Stomach (tissue), 4 donors: ENCODE data around the gene TBC1D25.

Source experiments
- CTCF ChIP-seq, 7 experiments: fragments of 450-650 bp in 4 of 7; fragments of 200-600 bp in 3 of 7; sonication (generic) in 3 of 7; IDR thresholded peaks; one replicate each; pipeline ENCODE4 v1.5.1; 2016 to 2019; ENCODE audit warnings: antibody characterized with exemption in 7 of 7, control low read depth in 2 of 7, mild to moderate bottlenecking in 1 of 7
- EP300 ChIP-seq: sonication (generic); formaldehyde crosslinking; IDR thresholded peaks from one replicate; pipeline ENCODE4 v1.6.1; 2017; ENCODE audit warnings: antibody characterized with exemption
- POLR2A ChIP-seq, 4 donors: fragments of 450-650 bp; IDR thresholded peaks; one replicate each; pipeline ENCODE4 v1.6.1; 2016; ENCODE audit warnings: antibody characterized with exemption in 4 of 4, control low read depth in 2 of 4, mild to moderate bottlenecking in 1 of 4, moderate library complexity in 1 of 4
- POLR2AphosphoS5 ChIP-seq, 3 donors: sonication (generic); formaldehyde crosslinking; IDR thresholded peaks; one replicate each; pipeline ENCODE4 v1.6.1; 2016; ENCODE audit warnings: antibody characterized with exemption in 3 of 3

- no peak for TF ChIP-seq CTCF (IDR thresholded peaks at IDR 0.05)
- TF ChIP-seq EP300, result no peak
- TF ChIP-seq POLR2A (IDR thresholded peaks at IDR 0.05), result no peak
- TF ChIP-seq POLR2AphosphoS5 (IDR thresholded peaks at IDR 0.05), result no peak
Measured at GRCh38 chrX:48606091-48606490, 66.6 kb downstream of the TBC1D25 start.
